Keratinocyte (primary cell): Measurements from ENCODE around the gene POLR2J3.
"Not testable (repeated sequence)": the region's sequence is repeated elsewhere in the genome, so short reads cannot be mapped to it uniquely, and the experiment has no call there.

Experiments used
- CTCF ChIP-seq, 3 experiments: IDR thresholded peaks in 1 of 3; conservative IDR thresholded peaks in 1 of 3; optimal IDR thresholded peaks in 1 of 3; 2 replicates in 2 of 3; 3 replicates in 1 of 3; pipeline versions ENCODE3 to v1.5.1; 2011; ENCODE audit warnings: low read length in 3 of 3, mild to moderate bottlenecking in 3 of 3, moderate library complexity in 2 of 3, control low read depth in 1 of 3, inconsistent platforms in 1 of 3; ENCODE audit not compliant: insufficient read depth in 2 of 3; ENCODE audit errors: extremely low read depth in 1 of 3
- EZH2 ChIP-seq: IDR thresholded peaks from one replicate; pipeline ENCODE4 v1.6.1; 2012; ENCODE audit warnings: inconsistent platforms, mild to moderate bottlenecking, low read length, moderate library complexity

GRCh38 chr7:102545288-102545687 lies 27.1 kb downstream of the POLR2J3 start:
- not testable (repeated sequence) for TF ChIP-seq CTCF (optimal IDR thresholded peaks at IDR 0.05 in 1 of 3, IDR thresholded peaks at IDR 0.05 in 1 of 3, conservative IDR thresholded peaks at IDR 0.05 in 1 of 3; ENCODE audit: extremely low read depth in 1 of 3, insufficient read depth in 2 of 3, low read length in 3 of 3); EZH2
